ENCODE measurements around the gene INPP5A. TPM values are rescaled to one million over a fixed set of nuclear protein-coding genes. Genes with fewer than 3 reads are reported as not detected.

INPP5A gene
- total RNA-seq, 2 donors from 2014 or later, result 20.7 to 26.7 TPM

GRCh38 chr10:132814469-132814856 lies 276.9 kb downstream of the INPP5A start:
- H3K27ac Mint-ChIP-seq, result no peak overlapping the region
- H3K36me3 ChIP-seq (ENCODE audit: control insufficient read depth, insufficient read depth, low read length), result no peaks in the 10 kb centered on the region
- no peak overlapping the region for H3K4me3 ChIP-seq (ENCODE audit: low read length)
- peak; percentile 23 for DNase-seq
- H3K4me3 Mint-ChIP-seq, result no peak overlapping the region
- no peaks in the 10 kb centered on the region for H3K27me3 ChIP-seq (ENCODE audit: control insufficient read depth, insufficient read depth, low read length, poor library complexity, severe bottlenecking)
- H3K4me1 ChIP-seq (ENCODE audit: control insufficient read depth, insufficient read depth, low read length), result no peaks in the 10 kb centered on the region
- no peak for TF ChIP-seq CTCF (conservative IDR thresholded peaks at IDR 0.05)
- peaks cover 2% of the 10 kb centered on the region for H3K9me3 Mint-ChIP-seq
- no peak overlapping the region for H3K9ac ChIP-seq (ENCODE audit: extremely low read depth, low read length, poor library complexity, severe bottlenecking)
- WGBS, 2 experiments (ENCODE audit: insufficient coverage in 1 of 2, insufficient read length in 1 of 2), result 85 to 89% methylated on average over 6 to 16 of the region's 16 CpGs
- no peak overlapping the region for H3K27ac ChIP-seq (ENCODE audit: low read depth, low read length)
- no peaks in the 10 kb centered on the region for H3K9me3 ChIP-seq (ENCODE audit: control insufficient read depth, low read length)
- H3K36me3 Mint-ChIP-seq (ENCODE audit: low read depth), result no peaks in the 10 kb centered on the region
- peaks cover 5% of the 10 kb centered on the region for H3K27me3 Mint-ChIP-seq (ENCODE audit: insufficient read depth)
- H3K4me1 Mint-ChIP-seq, result no peaks in the 10 kb centered on the region

GRCh38 chr10:132815168-132815857 lies 277.7 kb downstream of the INPP5A start:
- Mint-ChIP-seq H3K36me3 (ENCODE audit: low read depth) (no peaks in the 10 kb centered on the region), H3K27me3 (ENCODE audit: insufficient read depth) (peaks cover 5% of the 10 kb centered on the region), H3K9me3 (peaks cover 2% of the 10 kb centered on the region), H3K4me3 (no peak overlapping the region), H3K4me1 (no peaks in the 10 kb centered on the region), H3K27ac (no peak overlapping the region)
- 86 to 94% methylated on average over 15 to 18 of the region's 18 CpGs for WGBS, 2 experiments (ENCODE audit: insufficient coverage in 1 of 2, insufficient read length in 1 of 2)
- H3K27me3 ChIP-seq (ENCODE audit: control insufficient read depth, insufficient read depth, low read length, poor library complexity, severe bottlenecking), result no peaks in the 10 kb centered on the region
- no peak overlapping the region for H3K27ac ChIP-seq (ENCODE audit: low read depth, low read length)
- no peaks in the 10 kb centered on the region for H3K36me3 ChIP-seq (ENCODE audit: control insufficient read depth, insufficient read depth, low read length)
- TF ChIP-seq CTCF (conservative IDR thresholded peaks at IDR 0.05), result no peak
- H3K4me3 ChIP-seq (ENCODE audit: low read length), result no peak overlapping the region
- no peaks in the 10 kb centered on the region for H3K4me1 ChIP-seq (ENCODE audit: control insufficient read depth, insufficient read depth, low read length)
- H3K9ac ChIP-seq (ENCODE audit: extremely low read depth, low read length, poor library complexity, severe bottlenecking), result no peak overlapping the region
- DNase-seq, result peak; percentile 9
- H3K9me3 ChIP-seq (ENCODE audit: control insufficient read depth, low read length), result no peaks in the 10 kb centered on the region

- Mint-ChIP-seq H3K27me3 (ENCODE audit: insufficient read depth) (peaks cover 5% of the 10 kb centered on the region), H3K9me3 (peaks cover 2% of the 10 kb centered on the region), H3K36me3 (ENCODE audit: low read depth) (no peaks in the 10 kb centered on the region), H3K4me1 (no peaks in the 10 kb centered on the region), H3K4me3 (no peak overlapping the region), H3K27ac (no peak overlapping the region)
- DNase-seq, result peak; percentile 17
- Histone ChIP-seq H3K9ac (ENCODE audit: extremely low read depth, low read length, poor library complexity, severe bottlenecking) (no peak overlapping the region), H3K9me3 (ENCODE audit: control insufficient read depth, low read length) (no peaks in the 10 kb centered on the region), H3K4me1 (ENCODE audit: control insufficient read depth, insufficient read depth, low read length) (no peaks in the 10 kb centered on the region), H3K27me3 (ENCODE audit: control insufficient read depth, insufficient read depth, low read length, poor library complexity, severe bottlenecking) (no peaks in the 10 kb centered on the region), H3K4me3 (ENCODE audit: low read length) (no peak overlapping the region), H3K27ac (ENCODE audit: low read depth, low read length) (no peak overlapping the region), H3K36me3 (ENCODE audit: control insufficient read depth, insufficient read depth, low read length) (no peaks in the 10 kb centered on the region)
- no peak for TF ChIP-seq CTCF (conservative IDR thresholded peaks at IDR 0.05)
- WGBS, 2 experiments (ENCODE audit: insufficient coverage in 1 of 2, insufficient read length in 1 of 2), result 92 to 98% methylated on average over 12 of the region's 12 CpGs
Measured at GRCh38 chr10:132816718-132817117, 279.1 kb downstream of the INPP5A start.
